HepG2 (cell line): ENCODE measurements around the gene FAM200B. TPM values are rescaled to one million over a fixed set of nuclear protein-coding genes. Genes with fewer than 3 reads are reported as not detected.
A peak's percentile ranks its signal among the peaks of the same experiment; 100 is the strongest.

Source experiments
- ATAC-seq: fragments of 200-7000 bp; cut with Tn5 transposase; 3 replicates; pipeline ENCODE4 v1.9.1; 2020; ENCODE audit warnings: mild to moderate bottlenecking, moderate library complexity
- BruUV-seq: library from RNA; stranded (reverse); fragments of 400-500 nt; replicated peaks from 2 replicates; lab custom pipeline; 2021; lab: Mats Ljungman, UMichigan
- CTCF ChIA-PET: fragments of 300-600 bp; formaldehyde crosslinking; extraction: SDS; loops from one replicate; lab custom pipeline; 2021; ENCODE audit warnings: low total read pairs, inconsistent platforms, low intra/inter-chr PET ratio; lab: Yijun Ruan, JAX
- POLR2A ChIA-PET: fragments of 350-600 bp; sonication (Branson Sonifier 250); formaldehyde crosslinking; loops from one replicate; lab custom pipeline; 2020; ENCODE audit warnings: antibody characterized with exemption, inconsistent platforms; lab: Yijun Ruan, JAX
- DNase-seq: peaks from one replicate; pipeline ENCODE4 v3.0.0-alpha.2; 2015; ENCODE audit warnings: low spot score
- FAIRE-seq: peaks from 3 replicates; lab custom pipeline; 2011; peaks lifted over from hg19 to GRCh38; lab: Jason Lieb, UNC
- H2AFZ ChIP-seq: one replicate; pipeline ENCODE4 v1.6.1; 2011; ENCODE audit warnings: low read length, inconsistent platforms
- H3K27ac ChIP-seq: fragments of 300-600 bp; 3 replicates; pipeline ENCODE4 v1.8.0; 2011; ENCODE audit warnings: mixed run types, mild to moderate bottlenecking, mixed read lengths, low read length, inconsistent platforms; ENCODE audit not compliant: insufficient read depth; ENCODE audit errors: extremely low read length
- H3K27me3 ChIP-seq, 2 experiments: fragments of 200-600 bp in 1 of 2; 2 replicates in 1 of 2; 3 replicates in 1 of 2; pipeline versions ENCODE4 v1.6.0 to v1.8.0; 2011; ENCODE audit warnings: low read length in 2 of 2, mild to moderate bottlenecking in 2 of 2, moderate library complexity in 2 of 2, inconsistent platforms in 1 of 2; ENCODE audit not compliant: insufficient read depth in 2 of 2, control insufficient read depth in 1 of 2
- H3K36me3 ChIP-seq, 2 experiments: fragments of 200-600 bp in 1 of 2; replicated peaks in 1 of 2; 2 replicates in 1 of 2; 3 replicates in 1 of 2; pipeline versions ENCODE4 v1.5.1 to v1.8.0; 2011; ENCODE audit warnings: low read length in 2 of 2, inconsistent platforms in 1 of 2; ENCODE audit not compliant: insufficient read depth in 2 of 2, control insufficient read depth in 1 of 2
- H3K4me1 ChIP-seq: 2 replicates; pipeline ENCODE4 v1.5.1; 2012; ENCODE audit warnings: low read length, inconsistent platforms; ENCODE audit not compliant: insufficient read depth
- H3K4me2 ChIP-seq: 2 replicates; pipeline ENCODE4 v1.6.0; 2011; ENCODE audit warnings: low read depth, low read length, inconsistent platforms
- H3K4me3 ChIP-seq, 3 experiments: fragments of 200-600 bp in 1 of 3; sonication (generic), shearing (Covaris generic) in 1 of 3; replicated peaks in 1 of 3; 2 replicates each; pipeline ENCODE4 v1.5.1; 2011 to 2016; ENCODE audit warnings: low read length in 3 of 3, inconsistent platforms in 2 of 3, low read depth in 2 of 3, mild to moderate bottlenecking in 2 of 3, control low read depth in 1 of 3, mixed read lengths in 1 of 3; ENCODE audit not compliant: insufficient read depth in 1 of 3
- H3K79me2 ChIP-seq: one replicate; pipeline ENCODE4 v1.6.1; 2011; ENCODE audit warnings: low read length, inconsistent platforms; ENCODE audit not compliant: insufficient read depth
- H3K9ac ChIP-seq: 2 replicates; pipeline ENCODE4 v1.6.0; 2011; ENCODE audit warnings: mild to moderate bottlenecking, low read depth, low read length, inconsistent platforms; ENCODE audit not compliant: insufficient read depth
- H3K9me3 ChIP-seq: 2 replicates; pipeline ENCODE4 v1.5.1; 2012; ENCODE audit warnings: mild to moderate bottlenecking, low read length
- H4K20me1 ChIP-seq: 2 replicates; pipeline ENCODE4 v1.6.0; 2011; ENCODE audit warnings: inconsistent platforms, mild to moderate bottlenecking, low read length, moderate library complexity; ENCODE audit not compliant: insufficient read depth
- CEBPB ChIP-seq: IDR thresholded peaks from 2 replicates; pipeline ENCODE4 v1.6.1; 2011; ENCODE audit warnings: low read depth, low read length, improper control_type of control experiment, borderline replicate concordance
- MED8 ChIP-seq: sonication (generic); formaldehyde crosslinking; IDR thresholded peaks from 2 replicates; pipeline ENCODE4 v1.8.1; 2023; ENCODE audit warnings: mild to moderate bottlenecking, missing genetic modification reagents; ENCODE audit not compliant: insufficient replicate concordance
- PRDM10 ChIP-seq: sonication (generic); formaldehyde crosslinking; IDR thresholded peaks from 2 replicates; pipeline ENCODE4 v1.4.0; 2020; ENCODE audit warnings: low read depth, missing genetic modification reagents
- SRSF1 ChIP-seq: fragments of 200-400 bp; formaldehyde crosslinking; optimal IDR thresholded peaks from 2 replicates; pipeline ENCODE3; 2017; ENCODE audit warnings: mild to moderate bottlenecking, low read depth, low read length, moderate library complexity
- ZNF143 ChIP-seq: sonication (generic); formaldehyde crosslinking; IDR thresholded peaks from 2 replicates; pipeline ENCODE4 v1.4.0; 2020; ENCODE audit warnings: missing genetic modification reagents
- ZNF326 ChIP-seq: sonication (generic); formaldehyde crosslinking; IDR thresholded peaks from 2 replicates; pipeline ENCODE4 v1.4.0; 2020; ENCODE audit warnings: missing genetic modification reagents, borderline replicate concordance
- ZNF761 ChIP-seq: sonication (generic); formaldehyde crosslinking; conservative IDR thresholded peaks from 2 replicates; pipeline ENCODE4 v1.4.0; 2020; ENCODE audit warnings: mild to moderate bottlenecking, missing genetic modification reagents
- ZSCAN20 ChIP-seq: sonication (generic); formaldehyde crosslinking; IDR thresholded peaks from 2 replicates; pipeline ENCODE4 v1.4.0; 2020; ENCODE audit warnings: missing genetic modification reagents, mild to moderate bottlenecking, borderline replicate concordance
- WGBS: methylation state at CpG from one replicate; pipeline ENCODE4 v1.1.6; 2017; ENCODE audit warnings: low lambda C conversion rate; 5-methylcytosine and 5-hydroxymethylcytosine counted together
- in situ Hi-C: cut with HindIII; loops from 2 replicates; pipeline ENCODE4 v1.10.0; 2017; ENCODE audit warnings: low pct_unique_long_range_greater_than_20kb; ENCODE audit not compliant: extremely low pct_ligation_motif_present
- intact Hi-C: fragments of 100-400 bp; cut with micrococcal nuclease; formaldehyde crosslinking; loops from one replicate; pipeline ENCODE4 v1.10.0; 2022; ENCODE audit not compliant: unreplicated experiment
- polyA plus RNA-seq, 8 experiments: library from polyadenylated mRNA; depleted of rRNA in 3 of 8; stranded (reverse) in 7 of 8; unstranded in 1 of 8; fragments of >200 nt; fragmentation: Illumina TruSeq in 4 of 8; extraction: Trizol in 4 of 8; gene quantifications; 2 replicates each; pipeline versions ENCODE4 v1.2.1 to v1.2.3, GENCODE V29; 2011 to 2016; ENCODE audit warnings: low read depth in 4 of 8, missing spikeins in 1 of 8, mixed read lengths in 1 of 8; ENCODE audit not compliant: insufficient read depth in 1 of 8
- total RNA-seq, 5 experiments: library from RNA; depleted of rRNA; stranded (reverse); fragments of >200 nt; fragmentation: Illumina TruSeq; extraction: Trizol; gene quantifications; 2 replicates each; pipeline ENCODE4 v1.2.3, GENCODE V29; 2016; ENCODE audit warnings: low read depth in 1 of 5
- TF ChIP-seq, protein P1 (sequence below): sonication (generic); formaldehyde crosslinking; IDR thresholded peaks from 2 replicates; pipeline ENCODE4 v1.4.0; 2020; ENCODE audit warnings: missing genetic modification reagents, mild to moderate bottlenecking, borderline replicate concordance

Gene FAM200B
- total and polyA plus RNA-seq, 2 of the 13 experiments (the other 11 are each of a cell fraction or from before 2014, with no cell fraction given) = 25.6 to 41.8 TPM

DNA sequence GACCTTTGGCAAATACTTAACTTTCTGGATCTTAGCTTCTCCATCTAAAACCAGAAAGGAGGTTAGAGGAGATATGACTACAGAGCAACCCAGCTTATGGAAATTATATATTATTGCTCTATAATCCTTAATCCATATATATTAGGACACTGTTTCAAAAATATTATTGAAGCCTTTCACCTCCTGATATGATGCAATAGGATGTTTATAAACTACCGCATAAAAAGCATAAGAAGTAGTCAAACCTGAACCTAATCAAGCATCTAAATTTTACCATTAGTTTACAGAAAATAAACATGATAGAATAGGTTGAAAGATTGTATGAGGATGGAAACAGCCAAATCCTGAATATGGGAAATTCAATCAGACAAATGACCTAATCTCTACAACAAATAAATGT is 5.6 kb upstream of the FAM200B start:
- peaks cover 72% of the 10 kb centered on the region for H3K79me2 ChIP-seq
- ChIA-PET POLR2A (no interaction called here), CTCF (no interaction called here)
- H3K9me3 ChIP-seq = no peaks in the 10 kb centered on the region
- H3K4me3 ChIP-seq = no peak overlapping the region
- H3K9ac ChIP-seq = no peak overlapping the region
- intact Hi-C loops (no loop called here), in situ Hi-C loops (no loop called here)
- H3K4me2 ChIP-seq = no peak overlapping the region
- BruUV-seq = no TSS peak
- no peaks in the 10 kb centered on the region for H4K20me1 ChIP-seq
- no peak for FAIRE-seq
- H3K27me3 ChIP-seq = no peaks in the 10 kb centered on the region; a peak in 1 of 5 replicates
- no peaks in the 10 kb centered on the region; a peak in 1 of 5 replicates for H3K36me3 ChIP-seq
- no peak for DNase-seq
- 100% methylated on average over 1 of the region's 1 CpG for WGBS
- H3K4me1 ChIP-seq = peaks cover 49% of the 10 kb centered on the region
- ATAC-seq = no peak
- no peak for TF ChIP-seq MED8
- no peak for TF ChIP-seq ZNF761
- TF ChIP-seq CEBPB = peak; percentile 28; the same call in 1 of the 2 replicates
- no peak for TF ChIP-seq SRSF1
- TF ChIP-seq ZSCAN20 = no peak
- TF ChIP-seq, protein P1, sequence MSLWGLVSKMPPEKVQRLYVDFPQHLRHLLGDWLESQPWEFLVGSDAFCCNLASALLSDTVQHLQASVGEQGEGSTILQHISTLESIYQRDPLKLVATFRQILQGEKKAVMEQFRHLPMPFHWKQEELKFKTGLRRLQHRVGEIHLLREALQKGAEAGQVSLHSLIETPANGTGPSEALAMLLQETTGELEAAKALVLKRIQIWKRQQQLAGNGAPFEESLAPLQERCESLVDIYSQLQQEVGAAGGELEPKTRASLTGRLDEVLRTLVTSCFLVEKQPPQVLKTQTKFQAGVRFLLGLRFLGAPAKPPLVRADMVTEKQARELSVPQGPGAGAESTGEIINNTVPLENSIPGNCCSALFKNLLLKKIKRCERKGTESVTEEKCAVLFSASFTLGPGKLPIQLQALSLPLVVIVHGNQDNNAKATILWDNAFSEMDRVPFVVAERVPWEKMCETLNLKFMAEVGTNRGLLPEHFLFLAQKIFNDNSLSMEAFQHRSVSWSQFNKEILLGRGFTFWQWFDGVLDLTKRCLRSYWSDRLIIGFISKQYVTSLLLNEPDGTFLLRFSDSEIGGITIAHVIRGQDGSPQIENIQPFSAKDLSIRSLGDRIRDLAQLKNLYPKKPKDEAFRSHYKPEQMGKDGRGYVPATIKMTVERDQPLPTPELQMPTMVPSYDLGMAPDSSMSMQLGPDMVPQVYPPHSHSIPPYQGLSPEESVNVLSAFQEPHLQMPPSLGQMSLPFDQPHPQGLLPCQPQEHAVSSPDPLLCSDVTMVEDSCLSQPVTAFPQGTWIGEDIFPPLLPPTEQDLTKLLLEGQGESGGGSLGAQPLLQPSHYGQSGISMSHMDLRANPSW = no peak
- no peak overlapping the region for H3K27ac ChIP-seq
- H2AFZ ChIP-seq = no peak overlapping the region

- peak overlapping the region; percentile 68 for H3K4me2 ChIP-seq
- no peaks in the 10 kb centered on the region; a peak in 1 of 5 replicates for H3K36me3 ChIP-seq
- H3K27ac ChIP-seq = peak overlapping the region; percentile 49
- no peaks in the 10 kb centered on the region for H3K9me3 ChIP-seq
- H2AFZ ChIP-seq = no peak overlapping the region
- H3K27me3 ChIP-seq = no peaks in the 10 kb centered on the region; a peak in 1 of 5 replicates
- peaks cover 46% of the 10 kb centered on the region for H3K4me1 ChIP-seq
- BruUV-seq = no TSS peak
- POLR2A ChIA-PET = interaction anchor here (1.8 kb wide), 1 partner anchor 21 kb away, joined by 4 read pairs; the partner anchor contains the start of gene FBXL5
- no peak overlapping the region for H3K9ac ChIP-seq
- ATAC-seq (no peak), DNase-seq (no peak), FAIRE-seq (no peak)
- in situ Hi-C loops (no loop called here), intact Hi-C loops (no loop called here)
- peaks cover 73% of the 10 kb centered on the region for H3K79me2 ChIP-seq
- CTCF ChIA-PET = no interaction called here
- 95% methylated on average over 6 of the region's 6 CpGs for WGBS
- H3K4me3 ChIP-seq = no peak overlapping the region
- no peaks in the 10 kb centered on the region for H4K20me1 ChIP-seq
- TF ChIP-seq, protein P1 = no peak
- no peak for TF ChIP-seq PRDM10 (CRISPR knock-in tag)
- TF ChIP-seq ZNF143 (CRISPR knock-in tag) = no peak
- no peak for TF ChIP-seq ZNF326
Observed at GRCh38 chr4:15676899-15677298, 4.7 kb upstream of the FAM200B start.
